ENCODE data around the gene NCLN.

DNA sequence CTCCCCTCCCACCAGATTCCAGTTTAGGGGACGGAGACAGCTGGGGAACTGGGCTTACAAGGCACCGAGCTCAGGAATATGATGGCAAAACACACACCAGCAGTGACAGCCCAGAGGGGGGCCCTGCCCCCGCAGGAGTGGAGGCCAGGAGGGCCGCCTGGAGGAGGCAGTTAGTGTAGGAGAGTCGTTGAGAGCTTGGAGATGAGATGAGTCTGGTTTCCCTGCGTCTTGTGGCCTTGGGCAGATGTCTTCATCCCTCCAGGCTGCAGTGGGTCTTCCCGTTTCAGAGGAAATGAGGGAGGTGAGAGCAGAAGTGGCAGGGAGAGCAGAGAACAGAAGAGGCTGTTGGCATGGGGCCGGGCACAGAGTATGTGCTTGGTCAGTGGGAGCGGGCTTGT lies 43.6 kb downstream of the NCLN start:
- TF ChIP-seq, protein P1, sequence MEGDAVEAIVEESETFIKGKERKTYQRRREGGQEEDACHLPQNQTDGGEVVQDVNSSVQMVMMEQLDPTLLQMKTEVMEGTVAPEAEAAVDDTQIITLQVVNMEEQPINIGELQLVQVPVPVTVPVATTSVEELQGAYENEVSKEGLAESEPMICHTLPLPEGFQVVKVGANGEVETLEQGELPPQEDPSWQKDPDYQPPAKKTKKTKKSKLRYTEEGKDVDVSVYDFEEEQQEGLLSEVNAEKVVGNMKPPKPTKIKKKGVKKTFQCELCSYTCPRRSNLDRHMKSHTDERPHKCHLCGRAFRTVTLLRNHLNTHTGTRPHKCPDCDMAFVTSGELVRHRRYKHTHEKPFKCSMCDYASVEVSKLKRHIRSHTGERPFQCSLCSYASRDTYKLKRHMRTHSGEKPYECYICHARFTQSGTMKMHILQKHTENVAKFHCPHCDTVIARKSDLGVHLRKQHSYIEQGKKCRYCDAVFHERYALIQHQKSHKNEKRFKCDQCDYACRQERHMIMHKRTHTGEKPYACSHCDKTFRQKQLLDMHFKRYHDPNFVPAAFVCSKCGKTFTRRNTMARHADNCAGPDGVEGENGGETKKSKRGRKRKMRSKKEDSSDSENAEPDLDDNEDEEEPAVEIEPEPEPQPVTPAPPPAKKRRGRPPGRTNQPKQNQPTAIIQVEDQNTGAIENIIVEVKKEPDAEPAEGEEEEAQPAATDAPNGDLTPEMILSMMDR (IDR thresholded peaks at IDR 0.05), result no peak
- TF ChIP-seq POLR2A (IDR thresholded peaks at IDR 0.05) (no peak), POLR2AphosphoS5 (IDR thresholded peaks at IDR 0.05) (no peak), EP300 (IDR thresholded peaks at IDR 0.05) (no peak)

Data from stomach (tissue), 4 donors.